ENCODE data around the gene NPLOC4. TPM values are rescaled to one million over a fixed set of nuclear protein-coding genes. Genes with fewer than 3 reads are reported as not detected.

The NPLOC4 gene
- total RNA-seq, 1 donor from 2014 or later = 39.5 TPM

DNA sequence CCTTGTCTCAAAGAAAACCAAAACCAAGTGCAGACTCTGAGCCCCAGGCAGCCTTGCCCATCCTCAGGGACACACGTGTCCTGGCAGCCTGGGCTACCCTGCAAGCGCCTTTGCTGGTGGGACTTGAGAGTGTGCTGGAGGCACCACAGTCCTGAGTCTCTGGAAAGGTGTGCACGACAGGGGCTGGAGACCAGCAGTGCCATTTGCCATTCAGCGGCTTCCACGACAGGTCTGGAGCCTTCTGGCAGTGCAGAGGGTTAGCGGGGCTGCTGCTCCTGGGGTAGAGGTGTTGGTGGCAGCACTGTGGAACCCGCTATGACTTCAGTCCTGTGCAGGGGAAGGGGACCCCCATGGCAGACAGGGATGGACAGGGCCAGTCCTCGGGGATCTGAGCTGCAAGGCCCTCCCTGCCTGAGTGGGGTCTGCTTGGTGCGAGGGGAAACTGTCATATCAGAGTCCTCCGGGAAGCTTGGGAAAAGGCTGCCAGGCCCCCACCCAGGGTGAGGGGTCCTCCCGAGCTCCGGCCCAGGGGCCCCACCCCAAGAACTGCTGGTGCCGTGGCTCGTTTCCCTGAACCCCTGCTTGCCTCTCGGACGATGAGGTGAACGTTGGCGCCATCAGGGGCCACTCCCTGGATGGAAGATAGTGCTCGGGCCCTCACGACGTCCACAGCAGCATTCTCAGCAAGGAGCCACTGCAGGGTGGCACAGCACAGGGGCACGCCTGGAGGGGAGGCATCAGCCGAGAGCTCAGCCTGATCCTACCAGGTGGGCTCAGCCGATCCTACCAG lies 91.6 kb downstream of the NPLOC4 start:
- no peak for DNase-seq

DNA sequence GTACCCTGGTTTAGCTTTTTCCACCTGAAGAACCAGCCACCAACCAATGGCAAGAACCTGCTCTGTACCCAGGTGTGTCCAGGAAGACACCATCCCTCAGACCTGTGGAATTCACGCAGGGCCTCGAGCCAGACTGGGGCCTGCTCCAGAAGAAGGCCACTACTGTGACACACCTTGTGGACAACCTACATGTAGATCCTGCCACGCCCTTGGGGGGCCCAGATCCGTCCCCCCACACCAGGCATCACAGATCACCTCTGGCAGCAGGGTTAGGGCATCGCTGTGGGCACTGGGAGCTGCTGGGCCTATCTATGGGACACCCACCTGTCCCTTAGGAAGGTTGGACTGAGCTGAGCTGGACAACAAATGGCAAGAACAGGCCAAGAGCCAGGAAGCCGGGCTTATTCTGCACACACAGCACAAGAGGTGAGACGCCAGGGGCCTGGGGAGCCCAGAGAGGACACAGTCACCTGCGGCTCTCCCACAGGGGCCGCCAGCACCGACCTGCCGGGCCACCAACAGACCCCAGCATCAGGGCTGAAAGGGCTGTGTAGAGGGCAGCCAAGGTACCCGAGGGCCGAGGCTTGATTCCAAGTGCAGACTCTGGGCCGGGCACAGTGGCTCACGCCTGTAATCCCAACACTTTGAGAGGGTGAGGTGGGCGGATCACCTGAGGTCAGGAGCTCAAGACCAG lies 92.5 kb downstream of the NPLOC4 start:
- no peak for DNase-seq

DNA sequence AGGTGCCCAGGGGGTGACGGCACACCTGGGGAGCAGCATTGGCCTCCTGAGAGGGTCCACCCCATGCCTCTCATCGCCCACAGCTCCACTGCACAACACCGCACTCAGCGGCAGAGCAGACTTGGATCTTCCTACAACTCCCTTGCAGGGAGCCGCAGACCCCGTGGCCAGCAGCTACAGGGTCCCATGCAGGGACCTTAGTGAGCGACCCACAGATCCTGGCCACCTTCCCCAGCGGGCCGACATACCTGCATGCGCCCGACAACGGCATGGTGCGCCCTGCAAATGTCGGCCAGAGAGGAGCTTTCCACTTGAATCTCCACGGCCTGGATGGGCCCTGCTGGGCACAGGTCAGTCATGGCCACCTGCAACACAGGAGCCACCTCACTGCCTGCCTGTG lies 93.2 kb downstream of the NPLOC4 start:
- no peak for DNase-seq

DNA sequence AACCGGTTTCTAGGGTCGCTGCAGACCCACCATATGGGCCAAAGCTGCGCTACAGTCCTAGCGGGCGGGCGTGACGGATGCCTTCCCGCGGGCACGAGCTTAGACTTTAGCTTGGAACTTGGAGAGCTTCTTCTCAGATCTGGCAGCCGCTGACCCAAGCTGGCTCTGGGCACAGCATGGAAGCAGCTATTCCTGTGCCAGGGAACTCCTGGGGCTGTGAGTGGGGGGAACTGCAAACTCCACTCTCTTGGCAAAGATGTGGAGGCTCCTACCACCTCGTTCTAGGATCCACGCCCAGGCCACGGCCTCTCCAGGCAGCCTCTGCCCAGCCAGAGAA lies 93.6 kb downstream of the NPLOC4 start:
- DNase-seq = no peak

DNA sequence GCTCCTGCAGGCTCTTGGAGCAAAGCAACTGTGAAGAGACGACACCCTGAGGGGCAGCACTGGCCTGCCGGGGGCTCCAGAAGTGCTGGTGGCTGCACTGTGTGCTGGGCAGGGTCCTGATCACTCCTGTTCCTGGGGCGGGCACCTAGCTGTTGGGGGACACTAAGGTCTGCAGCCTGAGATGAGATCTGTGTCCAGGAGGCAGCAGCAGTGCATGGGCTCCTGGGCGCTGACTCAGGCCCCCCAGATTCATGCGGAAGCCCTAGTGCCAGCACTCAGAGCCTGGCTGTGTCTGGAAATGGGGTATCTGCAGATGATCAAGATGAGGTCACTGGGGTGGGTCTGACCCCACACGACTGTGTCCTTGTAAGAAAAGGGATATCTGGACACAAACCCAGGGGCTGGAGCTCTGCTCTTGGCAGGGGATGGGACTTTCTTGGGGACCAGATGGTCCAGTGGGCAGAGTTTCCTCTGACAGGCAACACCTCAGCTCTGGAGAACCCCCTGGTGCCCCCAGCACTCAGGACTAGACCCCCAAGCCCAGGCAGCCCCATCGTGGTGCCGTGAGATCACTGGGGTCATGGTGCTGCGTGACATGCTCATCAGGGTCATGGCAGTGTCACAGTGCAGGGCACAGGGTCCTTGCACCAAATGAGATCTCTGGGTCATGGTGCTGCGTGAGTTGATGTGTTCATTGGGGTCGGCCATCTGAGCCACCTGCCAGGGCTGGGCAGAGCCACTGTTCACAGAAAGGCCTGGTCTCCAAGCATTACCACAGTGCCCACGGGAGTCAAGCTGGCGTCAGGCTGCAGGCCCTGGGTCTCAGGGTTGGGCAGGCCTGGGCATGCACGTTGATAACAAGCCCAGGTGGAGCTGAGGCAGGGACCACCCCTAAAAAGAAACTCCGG lies 94.2 kb downstream of the NPLOC4 start:
- no peak for DNase-seq

DNA sequence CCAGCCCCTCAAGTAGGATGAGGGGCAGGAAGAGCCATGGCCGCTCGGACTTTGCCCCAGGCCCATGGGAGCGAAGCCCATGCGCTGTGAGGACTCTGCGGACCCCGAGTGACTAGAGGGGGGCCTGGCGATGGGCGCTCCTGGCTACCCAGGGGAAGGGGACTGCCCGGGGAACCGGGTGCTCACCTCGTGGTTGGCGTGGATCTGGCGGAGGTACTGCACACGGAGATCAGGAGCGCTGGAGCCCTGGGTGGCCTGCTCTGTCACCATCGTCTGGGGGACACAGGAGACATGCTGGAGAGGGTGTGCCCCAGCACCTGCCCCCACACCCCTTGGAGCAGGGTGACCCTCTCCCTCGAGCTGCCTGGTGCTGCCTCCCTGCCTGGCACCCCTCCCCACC lies 95.8 kb downstream of the NPLOC4 start:
- no peak for DNase-seq

DNA sequence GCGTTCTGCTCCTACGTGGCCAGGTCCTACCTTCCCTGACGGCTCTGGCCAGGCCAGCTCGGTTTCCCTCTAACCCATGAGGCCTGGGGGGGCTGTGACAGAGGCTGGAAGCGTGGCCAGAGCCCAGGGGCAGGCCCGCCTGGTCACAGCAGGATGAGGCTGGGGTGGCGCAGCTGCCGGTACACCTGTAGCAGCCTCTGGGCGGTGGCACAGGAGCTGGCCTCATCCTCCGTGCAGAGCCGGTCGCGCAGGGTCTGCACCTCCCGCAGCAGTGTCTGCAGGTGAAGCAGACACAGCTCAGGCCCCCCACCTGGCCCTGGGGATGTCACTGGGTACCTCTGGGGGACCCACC lies 96.3 kb downstream of the NPLOC4 start:
- no peak for DNase-seq

DNA sequence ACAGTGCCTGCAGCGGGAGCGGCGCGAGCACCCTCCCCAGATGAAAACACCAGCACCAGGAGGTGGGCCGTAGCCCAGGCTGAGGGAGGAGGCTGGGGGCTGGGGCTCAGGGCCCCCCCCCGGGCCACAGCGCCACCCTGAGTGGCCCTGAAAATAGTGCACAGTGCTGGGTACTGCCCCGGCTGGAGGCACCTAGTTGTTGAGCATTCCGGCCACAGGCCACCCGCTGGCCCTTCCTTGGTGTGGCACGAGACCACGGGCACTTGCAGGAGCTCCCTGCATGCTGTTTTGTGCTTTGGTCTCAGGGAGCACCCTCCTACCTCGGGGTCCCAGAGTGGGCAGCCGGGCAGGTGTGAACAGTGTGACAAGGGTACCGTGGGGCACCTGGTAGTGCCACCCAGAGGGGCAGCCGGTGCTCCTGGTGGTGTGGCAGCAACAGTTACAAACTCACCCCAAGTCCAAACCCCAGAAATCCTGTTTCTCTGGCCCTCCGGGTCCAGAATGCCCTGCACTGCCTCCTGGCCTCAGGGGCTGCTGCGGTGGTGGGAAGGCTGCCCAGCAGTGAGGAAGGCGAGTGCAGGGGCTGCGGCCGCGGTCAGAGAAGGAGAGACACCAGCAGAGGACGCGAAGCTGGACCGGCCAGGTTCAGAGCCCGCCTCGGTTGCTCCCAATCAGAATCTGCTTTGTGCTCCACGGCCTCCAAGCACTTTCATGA lies 96.8 kb downstream of the NPLOC4 start:
- DNase-seq = no peak

DNA sequence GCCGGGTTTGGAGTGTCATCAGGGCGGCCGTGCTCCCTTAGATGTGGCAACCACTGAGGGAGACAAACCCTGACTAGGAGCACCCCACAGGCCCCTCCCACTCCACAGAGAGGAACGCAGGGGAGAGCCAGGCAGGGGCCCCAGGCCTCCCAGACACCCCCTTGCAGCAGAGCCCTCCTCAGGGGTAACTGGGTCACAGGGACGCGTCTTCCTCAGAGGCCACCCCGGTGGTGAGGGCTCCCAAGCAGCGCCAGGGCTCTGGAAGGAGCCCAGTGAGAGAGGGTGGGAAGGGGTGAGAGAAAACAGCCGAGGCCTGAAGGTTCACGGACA lies 97.4 kb downstream of the NPLOC4 start:
- no peak for DNase-seq

DNA sequence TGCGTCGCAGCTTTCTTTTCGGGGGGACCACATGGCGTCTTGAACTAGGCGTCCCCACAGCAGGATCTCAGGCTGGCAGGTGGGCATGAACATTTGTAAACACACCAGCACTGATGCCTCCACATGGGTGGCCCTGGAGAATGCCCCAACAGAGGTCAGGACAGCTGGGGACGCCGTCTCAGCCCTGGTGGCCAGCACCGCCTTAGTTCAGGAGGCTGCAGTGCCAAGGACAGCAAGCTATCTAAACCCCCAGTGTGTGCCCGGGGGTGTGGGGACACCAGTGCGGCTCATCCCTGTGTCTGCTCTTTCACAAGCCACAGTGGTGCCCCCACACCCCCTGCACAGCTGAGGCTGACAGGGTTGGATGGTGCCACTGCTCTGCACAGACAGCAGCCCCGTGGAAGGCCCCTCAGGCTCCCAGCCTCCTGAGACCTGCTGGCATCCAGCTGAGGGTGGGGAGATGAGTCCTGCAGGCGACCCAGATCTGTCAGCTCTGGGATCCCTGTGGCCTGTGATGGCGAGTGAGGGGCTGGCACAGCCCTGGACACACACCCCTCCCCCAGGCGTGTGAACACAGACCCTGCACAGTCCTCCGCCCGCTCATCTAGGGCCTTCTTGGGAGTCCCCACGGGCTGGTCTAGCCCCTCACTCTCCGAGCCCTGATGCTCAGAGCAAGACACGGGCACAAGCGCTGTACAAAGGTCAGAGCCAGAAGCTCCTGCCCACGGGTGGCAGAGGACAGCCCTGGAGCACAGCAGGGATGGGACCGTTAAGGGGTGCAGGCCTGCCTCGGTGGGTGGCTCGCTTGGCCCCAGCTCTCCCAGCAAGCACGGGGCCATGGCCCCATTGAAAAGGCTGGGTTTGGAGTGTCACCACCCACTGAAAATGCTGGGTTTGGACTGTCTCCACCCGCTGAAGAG lies 98.0 kb downstream of the NPLOC4 start:
- DNase-seq = no peak

DNA sequence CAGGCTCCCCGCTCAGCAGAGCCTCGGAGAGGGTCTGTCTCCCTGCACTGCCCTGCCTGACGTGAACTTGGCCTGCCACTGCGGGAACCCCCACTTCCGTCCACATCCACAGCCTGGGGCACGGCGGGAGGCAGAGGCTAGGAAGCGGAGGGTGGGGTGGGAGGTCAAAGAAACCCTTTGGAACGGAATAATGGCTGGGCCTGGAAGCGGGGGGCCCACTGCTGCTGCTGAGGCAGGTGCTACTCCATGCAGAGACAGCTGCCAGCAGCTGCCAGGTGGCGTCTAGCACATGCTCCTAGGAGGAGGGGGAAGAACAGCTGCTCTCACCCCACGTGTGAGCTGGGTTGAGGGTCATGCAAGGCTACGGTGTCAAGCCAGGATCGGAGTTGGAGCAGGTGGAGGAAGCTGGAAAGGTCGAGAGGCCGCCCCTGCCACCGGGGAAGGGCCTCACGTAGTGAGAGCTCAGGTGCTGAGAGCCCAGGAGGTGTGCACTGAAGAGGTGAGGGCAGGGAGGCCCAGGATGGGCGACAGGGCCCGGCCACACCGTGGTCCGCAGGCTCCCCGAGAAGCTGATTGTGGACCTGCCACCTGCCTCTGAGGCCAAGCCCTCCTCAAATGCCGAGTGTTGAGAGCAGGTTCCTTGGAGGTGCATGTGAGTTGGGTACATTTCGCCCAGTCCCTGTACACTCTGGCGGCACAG lies 98.9 kb downstream of the NPLOC4 start:
- DNase-seq = no peak

DNA sequence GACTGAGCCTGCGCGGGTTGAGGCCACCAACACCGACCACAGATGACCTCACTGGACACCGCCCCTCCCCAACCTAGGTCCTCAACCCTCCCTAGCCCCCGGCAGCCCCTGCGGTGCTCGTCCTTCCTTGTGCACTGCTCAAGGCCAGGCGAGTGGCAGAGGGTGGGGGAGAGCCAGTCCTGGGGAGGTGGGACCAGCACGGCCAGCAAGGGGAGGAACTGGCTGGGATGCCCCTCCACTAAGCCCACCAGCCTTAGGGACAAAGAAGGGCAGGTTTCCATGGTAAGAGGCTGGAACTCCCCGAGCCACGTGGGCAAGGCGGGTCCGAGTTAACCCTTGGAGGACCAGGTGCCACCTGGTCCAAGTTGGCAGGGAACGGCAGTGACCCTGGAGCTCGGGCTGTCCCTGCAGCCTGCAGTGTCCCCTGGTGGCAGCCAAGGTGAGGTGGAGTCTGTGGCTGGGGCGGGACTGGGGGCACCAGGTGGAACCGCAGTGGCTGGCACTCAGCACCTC lies 99.5 kb downstream of the NPLOC4 start:
- DNase-seq = no peak

DNA sequence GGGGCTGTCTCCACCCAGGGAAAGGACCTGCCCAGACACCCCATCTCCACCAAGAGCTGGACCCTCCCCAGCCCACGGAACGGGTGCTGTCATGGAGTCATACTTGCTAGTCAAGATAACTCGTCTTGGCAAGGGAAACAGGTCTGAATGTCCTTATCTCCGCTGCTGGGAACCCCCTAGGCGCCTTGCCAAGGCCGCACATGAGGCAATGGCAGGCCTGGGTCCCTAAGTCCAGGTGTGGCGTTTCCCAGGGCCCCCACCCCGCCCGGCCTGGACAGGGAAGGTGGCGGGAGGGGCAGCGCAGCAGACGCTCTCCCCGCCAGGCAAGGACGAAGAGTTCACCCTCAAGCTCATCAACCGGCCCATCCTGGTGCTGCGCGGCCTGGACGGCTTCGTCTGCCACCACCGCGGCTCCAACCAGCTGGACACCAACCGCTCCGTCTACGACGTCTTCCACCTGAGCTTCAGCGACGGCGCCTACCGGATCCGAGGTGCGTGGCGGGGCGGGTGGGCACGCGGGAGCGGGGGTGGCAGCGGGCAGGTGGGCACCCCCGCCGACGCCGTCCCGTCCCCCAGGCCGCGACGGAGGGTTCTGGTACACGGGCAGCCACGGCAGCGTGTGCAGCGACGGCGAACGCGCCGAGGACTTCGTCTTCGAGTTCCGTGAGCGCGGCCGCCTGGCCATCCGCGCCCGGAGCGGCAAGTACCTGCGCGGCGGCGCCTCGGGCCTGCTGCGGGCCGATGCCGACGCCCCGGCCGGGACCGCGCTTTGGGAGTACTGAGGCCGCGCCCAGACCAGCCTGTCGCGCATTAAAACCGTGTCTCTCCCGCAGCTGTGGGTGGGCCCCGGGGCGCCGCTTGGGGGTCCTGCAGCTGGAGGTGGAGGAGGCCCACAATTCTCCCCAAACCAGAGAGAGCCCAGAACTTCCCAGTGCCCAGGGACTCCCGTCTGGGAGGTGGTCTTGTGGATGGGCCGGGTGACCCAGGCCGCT lies 100.3 kb downstream of the NPLOC4 start:
- no peak for DNase-seq

DNA sequence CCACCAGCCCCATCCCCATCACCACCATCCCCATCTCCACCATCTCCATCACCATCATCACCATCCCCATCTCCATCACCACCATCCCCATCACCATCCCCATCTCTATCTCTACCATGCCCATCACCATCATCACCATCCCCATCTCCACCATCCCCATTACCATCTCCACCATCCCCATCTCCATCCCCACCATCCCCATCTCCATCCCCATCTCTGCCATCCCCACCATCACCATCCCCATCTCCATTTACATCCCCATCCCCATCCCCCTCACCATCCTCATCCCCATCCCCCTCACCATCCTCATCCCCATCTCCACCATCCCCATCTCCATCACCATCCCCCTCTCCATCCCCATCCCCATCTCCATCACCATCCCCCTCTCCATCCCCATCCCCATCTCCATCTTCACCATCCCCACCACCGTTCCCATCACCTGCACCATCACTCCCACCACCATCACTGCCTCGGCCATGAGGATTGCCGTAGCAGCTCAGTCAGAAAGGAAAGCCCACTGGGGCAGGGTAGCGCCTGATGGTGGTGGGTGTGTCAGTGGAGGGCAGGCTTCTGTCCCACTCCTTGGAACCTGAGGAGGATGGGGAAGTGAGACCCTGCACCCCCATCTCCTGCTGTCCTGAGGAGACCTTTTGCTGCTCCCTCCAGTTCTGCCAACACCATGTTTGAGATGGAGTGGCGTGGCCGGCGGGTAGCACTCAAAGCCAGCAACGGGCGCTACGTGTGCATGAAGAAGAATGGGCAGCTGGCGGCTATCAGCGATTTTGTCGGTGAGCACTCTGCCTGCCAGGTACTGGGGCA lies 101.2 kb downstream of the NPLOC4 start:
- DNase-seq = no peak

DNA sequence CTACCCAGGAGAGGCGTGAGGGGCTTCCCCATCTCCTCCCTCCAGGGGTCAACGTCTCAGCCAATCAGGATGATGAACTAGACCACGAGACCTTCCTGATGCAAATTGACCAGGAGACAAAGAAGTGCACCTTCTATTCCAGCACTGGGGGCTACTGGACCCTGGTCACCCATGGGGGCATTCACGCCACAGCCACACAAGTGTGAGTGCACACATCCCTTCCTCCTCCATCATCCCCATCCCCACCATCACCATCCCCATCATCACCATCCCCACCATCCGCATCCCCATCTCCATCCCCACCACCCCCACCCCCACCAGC lies 101.9 kb downstream of the NPLOC4 start:
- no peak for DNase-seq

DNA sequence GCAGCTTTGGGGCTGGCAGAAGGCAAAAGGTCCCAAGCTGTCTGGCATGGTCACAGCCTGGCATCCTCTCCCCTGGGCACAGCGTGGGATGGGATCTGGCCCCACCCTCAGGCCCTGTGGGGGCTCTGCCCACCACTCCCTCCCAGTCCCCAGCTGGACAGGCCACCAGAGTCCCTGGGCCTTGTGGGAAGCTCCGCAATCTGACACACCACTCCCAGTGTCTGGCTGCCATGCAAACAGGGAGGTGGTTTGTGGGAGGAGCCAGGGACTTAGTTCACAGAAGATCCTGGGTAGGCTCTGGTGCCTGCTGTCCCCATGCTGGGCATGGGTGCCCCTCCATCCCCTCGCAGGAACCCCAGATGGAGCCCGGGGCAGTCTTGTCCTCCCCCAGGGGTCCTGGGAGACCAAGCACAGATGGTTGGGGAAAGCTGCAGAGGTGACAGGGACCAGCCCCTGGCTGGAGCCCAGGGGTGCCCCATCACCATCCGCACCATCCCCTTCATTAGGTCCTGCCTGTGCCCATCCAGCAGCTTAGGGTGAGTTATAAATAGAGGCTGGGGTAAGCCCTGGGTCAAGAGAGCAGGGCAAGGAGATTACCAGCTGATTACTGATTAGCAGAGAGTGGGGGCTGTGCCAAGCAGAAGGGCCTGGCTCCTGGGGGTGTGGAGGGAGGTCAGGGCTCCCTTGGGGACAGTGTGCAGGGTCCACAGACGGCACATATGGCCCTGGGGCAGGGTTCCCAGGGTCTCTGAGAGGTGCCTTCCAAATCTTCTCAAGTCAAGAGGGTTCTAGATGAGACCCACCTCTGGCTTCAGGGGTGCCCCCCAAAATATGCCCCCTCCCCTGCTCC lies 102.5 kb downstream of the NPLOC4 start:
- no peak for DNase-seq

DNA sequence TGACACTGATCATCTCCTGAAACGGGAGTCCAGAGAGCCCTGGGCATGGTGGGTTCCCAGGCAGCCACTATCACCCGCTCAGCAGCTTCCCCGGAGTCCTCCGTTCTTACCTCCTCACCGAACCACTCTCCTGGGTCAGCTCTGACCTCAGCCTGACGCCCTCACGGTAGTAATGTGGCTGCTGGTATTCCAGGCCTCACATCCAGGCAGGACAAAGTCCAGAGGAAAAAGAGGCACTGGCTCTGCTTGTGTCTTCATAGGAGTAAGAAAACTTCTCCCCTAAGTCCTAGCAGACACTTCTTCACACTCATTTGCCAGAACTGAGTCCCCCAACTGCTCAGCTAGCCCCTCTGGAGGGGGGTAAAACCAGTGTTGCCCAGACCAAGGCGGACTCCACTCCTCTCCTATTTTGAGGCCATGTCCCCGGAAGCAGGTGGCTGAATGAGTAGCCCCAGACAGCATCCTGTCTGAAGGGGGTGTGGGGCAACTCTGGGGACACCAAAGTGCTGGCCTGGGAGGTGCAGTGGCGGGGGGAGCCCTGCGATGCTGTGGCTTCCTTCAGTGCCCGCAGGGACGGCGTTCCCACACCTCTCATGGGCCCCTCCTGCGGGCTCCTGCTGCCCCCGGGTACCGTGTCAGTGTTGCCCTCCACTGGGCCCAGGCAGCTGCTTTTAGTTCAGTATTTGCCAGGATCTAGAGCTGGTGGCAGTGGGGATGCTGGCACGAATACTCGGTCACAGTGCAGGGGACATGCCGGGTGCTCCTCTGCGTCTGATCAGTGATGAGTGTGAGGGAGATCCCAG lies 103.4 kb downstream of the NPLOC4 start:
- no peak for DNase-seq

All from occipital lobe (tissue), 2 donors.